LNCaP clone FGC (cell line): Measurements from ENCODE around the gene PRR23B.

ENCODE experiments used
- DNase-seq: peaks from one replicate; pipeline ENCODE4 v3.0.0-alpha.2; 2011; ENCODE audit warnings: low read depth
- H3K4me3 ChIP-seq: 2 replicates; pipeline ENCODE4 v1.5.1; 2011; ENCODE audit warnings: mild to moderate bottlenecking, low read depth, low read length, control low read depth
- TF ChIP-seq, protein P1 (sequence below): IDR thresholded peaks from 2 replicates; pipeline ENCODE4 v1.5.1; 2012; ENCODE audit warnings: mild to moderate bottlenecking; ENCODE audit not compliant: control insufficient read depth, insufficient read depth; ENCODE audit errors: extremely low read depth

The PRR23B gene

DNA sequence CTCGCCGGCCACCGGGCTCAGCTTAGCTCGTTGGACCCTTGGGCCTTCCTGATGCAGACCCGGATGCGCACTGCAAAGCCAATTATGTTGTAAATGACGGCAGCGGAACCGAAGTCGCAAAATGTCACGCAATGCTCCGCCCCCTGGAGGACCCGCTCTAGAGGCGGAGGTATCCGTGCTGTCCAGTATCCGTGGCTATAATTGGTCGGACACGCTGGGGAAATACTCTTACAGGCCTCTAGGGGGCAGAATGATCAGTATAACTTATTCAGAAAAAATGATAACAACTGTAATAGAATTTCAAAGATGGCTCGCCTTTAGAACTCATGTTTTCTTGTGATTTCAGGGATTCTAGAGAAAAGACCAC lies at the start of gene PRR23B:
Gene PRR23B (minus strand): TSS at position 59 of the 367 bp plus-strand sequence. CDS start 265 bp downstream, outside the sequence.
- no peak for DNase-seq

GRCh38 chr3:139062918-139063317 lies 42.2 kb upstream of the PRR23B start:
- TF ChIP-seq, protein P1, sequence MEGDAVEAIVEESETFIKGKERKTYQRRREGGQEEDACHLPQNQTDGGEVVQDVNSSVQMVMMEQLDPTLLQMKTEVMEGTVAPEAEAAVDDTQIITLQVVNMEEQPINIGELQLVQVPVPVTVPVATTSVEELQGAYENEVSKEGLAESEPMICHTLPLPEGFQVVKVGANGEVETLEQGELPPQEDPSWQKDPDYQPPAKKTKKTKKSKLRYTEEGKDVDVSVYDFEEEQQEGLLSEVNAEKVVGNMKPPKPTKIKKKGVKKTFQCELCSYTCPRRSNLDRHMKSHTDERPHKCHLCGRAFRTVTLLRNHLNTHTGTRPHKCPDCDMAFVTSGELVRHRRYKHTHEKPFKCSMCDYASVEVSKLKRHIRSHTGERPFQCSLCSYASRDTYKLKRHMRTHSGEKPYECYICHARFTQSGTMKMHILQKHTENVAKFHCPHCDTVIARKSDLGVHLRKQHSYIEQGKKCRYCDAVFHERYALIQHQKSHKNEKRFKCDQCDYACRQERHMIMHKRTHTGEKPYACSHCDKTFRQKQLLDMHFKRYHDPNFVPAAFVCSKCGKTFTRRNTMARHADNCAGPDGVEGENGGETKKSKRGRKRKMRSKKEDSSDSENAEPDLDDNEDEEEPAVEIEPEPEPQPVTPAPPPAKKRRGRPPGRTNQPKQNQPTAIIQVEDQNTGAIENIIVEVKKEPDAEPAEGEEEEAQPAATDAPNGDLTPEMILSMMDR = no peak
- DNase-seq = no peak
- H3K4me3 ChIP-seq = no peak overlapping the region

More for the DNA sequence above, at the start of gene PRR23B:
- H3K4me3 ChIP-seq = no peak within 1 kb of the TSS
- TF ChIP-seq, protein P1 = no peak

DNA sequence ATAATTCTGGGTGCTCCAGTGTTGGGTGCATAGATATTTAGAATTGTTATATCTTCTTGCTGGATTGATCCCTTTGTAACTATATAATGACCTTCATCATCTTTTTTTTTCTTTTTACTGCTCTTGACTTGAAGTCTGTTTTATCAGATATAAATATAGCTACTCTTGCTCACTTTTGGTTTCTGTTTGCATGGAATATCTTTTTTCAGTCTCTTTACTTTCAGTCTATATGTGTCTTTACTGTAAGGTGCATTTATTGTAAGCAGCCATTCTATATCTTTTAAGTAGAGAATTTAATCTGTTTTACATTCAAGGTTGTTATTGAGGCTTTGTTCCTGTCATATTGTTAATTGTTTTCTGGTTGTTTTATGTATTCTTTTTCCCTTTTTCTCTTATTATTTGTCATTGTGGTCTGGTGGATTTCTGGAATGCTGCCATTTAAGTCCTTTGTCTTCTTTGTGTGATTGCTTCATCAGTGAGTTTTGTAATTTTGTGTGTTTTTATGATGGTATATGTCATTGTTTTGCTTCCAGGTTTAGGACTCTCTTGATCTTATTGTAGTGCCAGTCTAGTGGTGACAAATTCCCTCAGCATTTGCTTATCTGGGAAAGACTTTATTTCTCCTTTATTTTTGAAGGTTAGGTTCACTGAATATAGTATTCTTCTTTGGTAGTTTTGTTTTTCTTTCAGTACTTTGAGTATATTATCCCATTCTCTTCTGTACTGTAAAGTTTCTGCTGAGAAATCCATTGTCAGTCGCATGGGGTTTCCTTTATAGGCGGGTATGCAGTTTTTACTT lies 32.3 kb upstream of the PRR23B start:
- H3K4me3 ChIP-seq = no peak overlapping the region
- TF ChIP-seq, protein P1 = no peak
- DNase-seq = no peak

DNA sequence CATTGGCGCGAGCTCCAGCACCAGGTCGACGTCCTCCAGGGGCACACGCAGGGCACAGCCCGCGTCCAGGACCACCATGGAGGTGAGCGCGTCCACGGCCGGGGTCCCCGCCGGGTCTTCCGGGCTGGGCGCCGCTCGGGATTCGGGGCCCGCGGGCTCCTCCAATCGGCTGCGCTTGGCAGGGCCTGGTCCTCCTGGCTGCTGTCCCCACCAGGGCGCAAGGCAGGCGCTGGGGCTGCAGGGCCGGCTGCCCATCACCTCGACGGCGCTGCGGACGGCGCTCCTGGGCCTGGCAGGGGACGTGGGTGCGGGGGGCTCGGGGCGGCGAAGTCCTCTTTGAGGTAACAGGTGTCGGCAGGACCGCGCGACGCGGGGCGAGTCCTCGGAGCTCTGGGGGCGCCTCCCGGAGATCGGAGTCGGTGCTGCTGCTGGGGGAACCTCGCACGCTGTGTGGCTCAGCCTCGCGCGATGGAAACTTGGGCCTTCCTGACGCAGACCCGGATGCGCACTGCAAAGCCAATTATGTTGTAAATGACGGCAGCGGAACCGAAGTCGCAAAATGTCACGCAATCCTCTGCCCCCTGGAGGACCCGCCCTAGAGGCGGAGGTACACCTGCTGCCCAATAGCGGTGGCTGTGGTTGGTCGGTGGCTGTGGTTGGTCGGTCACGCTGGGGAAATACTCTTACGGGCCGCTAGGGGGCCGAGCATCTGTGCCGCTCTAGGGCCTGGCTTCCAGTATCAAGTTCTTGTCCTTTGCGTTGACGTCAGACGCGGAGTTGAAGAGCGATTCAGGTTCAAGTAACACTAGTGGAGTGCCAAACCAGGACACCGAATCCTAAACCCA lies 23.9 kb upstream of the PRR23B start, which contains the start of gene PRR23C:
Gene PRR23C (minus strand): TSS at position 527 of the 845 bp plus-strand sequence. CDS start 272 bp downstream, at position 255.
- H3K4me3 ChIP-seq = no peak within 1 kb of the TSS
- TF ChIP-seq, protein P1 = no peak
- no peak for DNase-seq

DNA sequence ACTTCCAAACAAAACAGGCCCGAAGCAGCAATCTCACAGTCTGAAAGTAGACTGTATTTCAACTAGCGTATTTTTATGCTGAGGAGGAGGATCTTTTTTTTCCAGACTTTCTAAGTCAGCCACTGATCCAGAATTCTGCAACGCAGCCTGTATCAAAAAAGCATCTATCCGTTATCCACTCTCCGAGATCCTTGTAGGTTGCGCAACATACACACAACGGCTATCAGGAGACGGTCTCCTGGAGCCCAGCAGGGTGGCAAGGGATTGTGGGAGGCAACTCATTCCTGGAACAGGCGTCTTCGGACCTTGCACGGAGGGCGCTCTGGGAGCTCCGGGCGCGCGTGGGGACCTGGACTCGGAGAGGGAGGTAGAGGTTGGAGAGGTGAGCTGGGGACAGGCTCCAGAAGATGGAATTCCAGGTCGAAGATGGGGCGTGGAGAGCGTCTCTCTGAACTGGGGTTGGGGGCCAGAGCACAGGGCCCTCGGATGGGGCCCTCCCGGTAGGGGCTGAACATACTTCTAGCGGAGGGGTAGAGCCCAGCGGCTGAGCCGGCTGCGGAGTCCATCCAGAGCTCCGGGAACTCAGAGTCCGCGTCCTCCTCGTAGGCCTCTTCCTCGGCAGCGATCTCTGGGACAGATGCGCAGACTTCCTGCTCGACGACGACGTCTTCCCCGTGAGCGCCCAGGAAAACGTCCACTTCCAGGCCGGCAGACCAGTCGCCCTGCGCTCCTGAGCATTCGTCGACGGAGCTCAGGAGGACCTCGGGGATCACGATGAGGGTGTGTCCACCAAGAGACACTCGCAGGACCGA lies 23.0 kb upstream of the PRR23B start:
- TF ChIP-seq, protein P1 = no peak
- H3K4me3 ChIP-seq = no peak overlapping the region
- no peak for DNase-seq

GRCh38 chr3:139037478-139037877 lies 16.8 kb upstream of the PRR23B start:
- no peak for DNase-seq
- H3K4me3 ChIP-seq = no peak overlapping the region
- TF ChIP-seq, protein P1 = no peak
